IPS-20b (cell line): ENCODE data around the gene SCFD1.
"Not testable (repeated sequence)": the region's sequence is repeated elsewhere in the genome, so short reads cannot be mapped to it uniquely, and the experiment has no call there.

Experiments
- H3K27ac ChIP-seq: one replicate; pipeline ENCODE4 v1.5.1; 2013; ENCODE audit warnings: low read length
- H3K27me3 ChIP-seq: 2 replicates; pipeline ENCODE4 v1.6.1; 2013; ENCODE audit warnings: mild to moderate bottlenecking, low read length, inconsistent platforms; ENCODE audit not compliant: insufficient read depth
- H3K36me3 ChIP-seq: 2 replicates; pipeline ENCODE4 v1.6.1; 2013; ENCODE audit warnings: low read depth, mild to moderate bottlenecking, inconsistent platforms, low read length, moderate library complexity; ENCODE audit not compliant: insufficient read depth
- H3K4me1 ChIP-seq: 2 replicates; pipeline ENCODE4 v1.6.1; 2013; ENCODE audit warnings: mild to moderate bottlenecking, control low read depth, inconsistent platforms, low read length, moderate library complexity; ENCODE audit not compliant: insufficient read depth
- H3K4me3 ChIP-seq: 2 replicates; pipeline ENCODE4 v1.5.1; 2013; ENCODE audit warnings: mild to moderate bottlenecking, low read length, inconsistent platforms
- H3K9ac ChIP-seq: 2 replicates; pipeline ENCODE4 v1.6.1; 2013; ENCODE audit warnings: low read depth, mild to moderate bottlenecking, inconsistent platforms, low read length, moderate library complexity
- H3K9me3 ChIP-seq: 2 replicates; pipeline ENCODE4 v1.6.1; 2013; ENCODE audit warnings: mild to moderate bottlenecking, low read depth, low read length, inconsistent platforms; ENCODE audit not compliant: insufficient read depth

SCFD1 gene

DNA sequence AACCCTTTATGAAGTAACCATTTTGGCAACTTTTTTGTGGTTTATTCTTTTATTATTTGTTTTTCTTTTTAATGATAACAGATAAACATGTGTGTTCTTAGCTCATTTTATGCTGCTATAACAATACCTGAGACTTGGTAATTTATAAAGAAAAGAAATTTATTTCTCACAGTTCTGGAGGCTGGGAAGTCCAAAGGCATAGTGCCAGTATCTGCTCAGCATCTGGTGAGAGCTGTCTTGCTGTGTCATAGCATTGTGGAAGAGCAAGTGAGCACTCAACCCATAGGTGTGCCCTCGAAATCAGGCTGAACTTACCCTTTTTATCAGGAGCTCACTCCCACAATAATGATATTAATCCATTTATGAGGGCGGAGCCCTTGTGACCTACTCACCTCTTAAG lies 8.0 kb upstream of the SCFD1 start:
- no peaks in the 10 kb centered on the region for H3K27me3 ChIP-seq
- no peaks in the 10 kb centered on the region for H3K4me1 ChIP-seq
- H3K36me3 ChIP-seq: peaks cover 82% of the 10 kb centered on the region
- H3K9me3 ChIP-seq: no peaks in the 10 kb centered on the region
- no peak overlapping the region for H3K27ac ChIP-seq
- H3K4me3 ChIP-seq: no peak overlapping the region
- H3K9ac ChIP-seq: no peak overlapping the region

DNA sequence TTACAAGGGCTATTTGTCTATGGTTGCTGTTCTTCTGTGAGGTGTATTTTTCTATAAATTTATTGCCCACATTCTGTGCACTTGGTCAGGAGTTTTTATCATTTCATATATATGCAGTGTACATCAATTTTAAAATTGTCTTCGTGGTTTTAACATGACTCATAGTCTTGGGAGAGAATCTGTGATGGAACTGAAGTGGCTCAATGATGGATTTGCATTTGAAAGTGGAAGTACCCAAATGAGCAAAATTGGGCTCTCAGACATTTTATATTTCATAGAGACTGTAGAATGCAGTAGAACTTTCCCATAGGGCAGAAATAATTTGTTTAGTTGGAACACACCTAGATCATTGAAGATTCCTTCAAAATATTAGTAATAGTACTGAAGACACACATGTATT lies 1.9 kb upstream of the SCFD1 start:
- H3K27me3 ChIP-seq: no peaks in the 10 kb centered on the region
- peaks cover 32% of the 10 kb centered on the region for H3K36me3 ChIP-seq
- H3K4me3 ChIP-seq: no peak overlapping the region
- H3K9me3 ChIP-seq: no peaks in the 10 kb centered on the region
- H3K27ac ChIP-seq: no peak overlapping the region
- H3K4me1 ChIP-seq: no peaks in the 10 kb centered on the region; the same call in 1 of the 2 replicates
- no peak overlapping the region for H3K9ac ChIP-seq

DNA sequence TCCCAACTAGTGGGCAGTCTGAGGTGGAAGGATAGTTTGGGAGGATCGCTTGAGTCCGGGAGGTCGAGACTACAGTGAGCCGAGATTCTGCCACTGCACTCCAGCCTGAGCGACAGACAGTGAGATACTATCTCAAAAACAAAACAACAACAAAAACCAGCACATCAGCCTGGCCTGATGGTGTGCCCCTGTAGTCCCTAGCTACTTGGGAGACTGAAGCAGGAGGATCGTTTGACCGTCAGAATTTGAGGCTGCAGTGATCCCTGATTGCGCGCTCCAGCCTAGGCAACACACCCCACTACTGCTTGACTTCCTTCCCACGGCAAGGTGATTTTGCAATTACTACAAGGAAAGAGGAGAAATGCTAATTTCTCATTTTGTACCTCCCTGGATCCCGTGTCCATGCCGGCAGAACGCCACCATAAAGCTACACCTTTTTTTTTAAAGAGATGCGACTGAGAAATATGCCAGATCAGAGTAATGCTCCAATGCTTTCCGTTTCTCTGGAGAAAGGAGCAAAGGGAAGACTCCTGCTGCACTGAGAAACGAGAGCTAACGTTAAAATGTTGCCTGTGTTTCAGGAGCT lies 672 bp upstream of the SCFD1 start:
- H3K36me3 ChIP-seq: peaks cover 20% of the 10 kb centered on the region
- no peaks in the 10 kb centered on the region for H3K27me3 ChIP-seq
- H3K4me3 ChIP-seq: peak overlapping the region; percentile 94
- H3K27ac ChIP-seq: peak overlapping the region; percentile 66
- H3K9ac ChIP-seq: peak overlapping the region; percentile 95
- no peaks in the 10 kb centered on the region for H3K9me3 ChIP-seq
- no peaks in the 10 kb centered on the region; the same call in 1 of the 2 replicates for H3K4me1 ChIP-seq

DNA sequence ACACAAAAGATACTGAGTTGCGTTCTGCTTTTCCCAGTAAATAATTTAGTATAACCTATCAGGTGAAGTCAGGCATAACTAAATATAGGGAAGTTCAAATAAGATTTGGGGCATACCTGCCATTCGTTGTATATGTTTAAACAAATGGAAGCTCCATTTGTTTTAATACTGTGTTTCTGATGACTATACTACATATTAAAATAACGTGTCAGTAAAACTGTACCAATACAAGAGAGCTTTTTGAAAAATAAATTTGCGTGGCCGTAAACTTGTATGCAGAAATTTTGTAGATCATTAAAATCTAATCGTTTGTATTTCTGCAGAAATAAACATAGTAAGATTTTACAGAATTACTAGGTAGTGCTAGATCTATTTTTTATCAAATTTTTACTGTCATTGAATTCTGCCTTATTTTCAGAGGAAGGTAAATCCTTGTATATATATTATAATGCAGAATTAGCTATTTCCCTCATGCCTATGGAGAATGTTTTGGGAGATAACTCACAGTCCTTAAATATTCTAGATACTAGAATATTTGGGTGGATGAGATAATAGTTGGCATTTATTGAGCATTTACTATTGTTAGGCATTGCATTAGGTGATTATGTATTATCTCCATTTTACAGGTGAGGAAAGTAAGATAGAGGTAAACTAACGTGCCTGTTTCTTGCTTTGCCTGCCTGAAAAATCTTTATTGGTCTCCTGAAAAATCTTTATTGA lies 1.5 kb downstream of the SCFD1 start:
- Histone ChIP-seq H3K4me3 (peak overlapping the region; percentile 94), H3K27me3 (no peaks in the 10 kb centered on the region), H3K36me3 (peaks cover 5% of the 10 kb centered on the region; the same call in 1 of the 2 replicates), H3K27ac (no peak overlapping the region), H3K9me3 (no peaks in the 10 kb centered on the region), H3K4me1 (no peaks in the 10 kb centered on the region; the same call in 1 of the 2 replicates), H3K9ac (peak overlapping the region; percentile 95; the same call in 1 of the 2 replicates)

GRCh38 chr14:30624132-30624423 lies 2.0 kb downstream of the SCFD1 start:
- Histone ChIP-seq H3K27ac (no peak overlapping the region), H3K27me3 (no peaks in the 10 kb centered on the region), H3K36me3 (peaks cover 6% of the 10 kb centered on the region; the same call in 1 of the 2 replicates), H3K4me1 (no peaks in the 10 kb centered on the region; the same call in 1 of the 2 replicates), H3K9me3 (no peaks in the 10 kb centered on the region), H3K4me3 (peak overlapping the region; percentile 94), H3K9ac (no peak overlapping the region)

DNA sequence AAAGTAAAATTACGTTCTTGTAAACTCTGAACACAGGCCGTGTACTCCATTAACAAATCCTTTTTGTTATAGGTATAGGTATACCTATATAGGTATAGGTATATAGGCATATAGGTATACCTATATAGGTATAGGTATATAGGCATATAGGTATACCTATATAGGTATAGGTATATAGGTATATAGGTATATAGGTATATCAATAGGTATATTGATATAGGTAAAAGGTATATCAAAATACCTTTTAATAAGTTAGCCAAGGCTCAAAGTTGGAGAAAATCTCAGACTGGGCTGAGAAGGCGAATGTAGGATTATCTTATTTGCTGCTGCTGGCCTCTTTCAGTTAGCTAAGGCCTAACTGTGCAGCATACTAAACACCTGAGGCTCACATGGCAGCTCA lies 3.4 kb downstream of the SCFD1 start:
- H3K36me3 ChIP-seq: peaks cover 9% of the 10 kb centered on the region
- no peaks in the 10 kb centered on the region; the same call in 1 of the 2 replicates for H3K4me1 ChIP-seq
- no peak overlapping the region for H3K27ac ChIP-seq
- H3K4me3 ChIP-seq: no peak overlapping the region
- no peaks in the 10 kb centered on the region for H3K9me3 ChIP-seq
- H3K27me3 ChIP-seq: no peaks in the 10 kb centered on the region
- H3K9ac ChIP-seq: no peak overlapping the region

GRCh38 chr14:30629432-30629831 lies 7.3 kb downstream of the SCFD1 start:
- peaks cover 28% of the 10 kb centered on the region for H3K36me3 ChIP-seq
- H3K27ac ChIP-seq: not testable (repeated sequence)

DNA sequence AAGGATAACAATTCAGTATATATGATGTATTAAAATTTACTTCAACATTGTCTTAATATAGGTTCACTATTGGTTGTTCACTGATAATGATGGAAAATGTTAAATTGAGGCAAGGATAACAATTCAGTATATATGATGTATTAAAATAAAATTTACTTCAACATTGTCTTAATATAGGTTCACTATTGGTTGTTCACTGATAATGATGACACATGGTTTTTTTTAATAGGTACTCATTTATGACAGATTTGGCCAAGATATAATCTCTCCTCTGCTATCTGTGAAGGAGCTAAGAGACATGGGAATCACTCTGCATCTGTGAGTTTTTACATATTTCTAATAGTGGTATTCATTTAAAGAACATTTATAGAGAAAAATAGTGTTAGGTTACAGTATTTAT lies 8.1 kb downstream of the SCFD1 start:
- no peak overlapping the region for H3K27ac ChIP-seq
- no peak overlapping the region for H3K4me3 ChIP-seq
- no peaks in the 10 kb centered on the region for H3K9me3 ChIP-seq
- H3K27me3 ChIP-seq: no peaks in the 10 kb centered on the region
- H3K36me3 ChIP-seq: peaks cover 36% of the 10 kb centered on the region
- H3K9ac ChIP-seq: no peak overlapping the region
- no peaks in the 10 kb centered on the region for H3K4me1 ChIP-seq

More at GRCh38 chr14:30629432-30629831, 7.3 kb downstream of the SCFD1 start:
- not testable (repeated sequence) for H3K27me3 ChIP-seq, H3K9ac ChIP-seq, H3K4me1 ChIP-seq, H3K9me3 ChIP-seq, H3K4me3 ChIP-seq

DNA sequence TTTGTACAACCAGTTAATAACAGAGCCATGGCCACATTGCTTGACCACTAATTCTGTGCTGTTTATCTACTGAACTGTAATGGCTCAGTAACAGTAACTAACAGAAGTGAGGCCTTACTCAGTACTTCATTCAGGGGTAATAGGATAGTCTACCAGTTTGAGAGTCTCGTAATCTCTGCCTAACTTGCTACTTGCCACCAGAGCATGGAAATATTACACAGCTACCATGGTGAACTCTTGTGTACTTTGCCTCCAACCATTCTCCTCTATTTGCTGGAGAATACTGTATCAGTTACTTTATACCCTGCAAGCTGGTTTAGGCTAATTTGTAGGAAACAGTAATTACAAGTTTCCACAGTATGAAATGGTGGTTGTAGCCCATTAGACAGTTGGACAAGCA lies 10.6 kb downstream of the SCFD1 start:
- no peak overlapping the region for H3K4me3 ChIP-seq
- H3K36me3 ChIP-seq: peaks cover 60% of the 10 kb centered on the region
- H3K27me3 ChIP-seq: no peaks in the 10 kb centered on the region
- H3K4me1 ChIP-seq: no peaks in the 10 kb centered on the region
- no peak overlapping the region for H3K9ac ChIP-seq
- no peak overlapping the region for H3K27ac ChIP-seq
- no peaks in the 10 kb centered on the region for H3K9me3 ChIP-seq

- Histone ChIP-seq H3K27me3 (no peaks in the 10 kb centered on the region), H3K9me3 (peaks cover 2% of the 10 kb centered on the region; the same call in 1 of the 2 replicates), H3K4me3 (no peak overlapping the region), H3K9ac (no peak overlapping the region), H3K27ac (no peak overlapping the region), H3K36me3 (peaks cover 91% of the 10 kb centered on the region), H3K4me1 (no peaks in the 10 kb centered on the region)
Measured at GRCh38 chr14:30638926-30639325, 16.8 kb downstream of the SCFD1 start.

DNA sequence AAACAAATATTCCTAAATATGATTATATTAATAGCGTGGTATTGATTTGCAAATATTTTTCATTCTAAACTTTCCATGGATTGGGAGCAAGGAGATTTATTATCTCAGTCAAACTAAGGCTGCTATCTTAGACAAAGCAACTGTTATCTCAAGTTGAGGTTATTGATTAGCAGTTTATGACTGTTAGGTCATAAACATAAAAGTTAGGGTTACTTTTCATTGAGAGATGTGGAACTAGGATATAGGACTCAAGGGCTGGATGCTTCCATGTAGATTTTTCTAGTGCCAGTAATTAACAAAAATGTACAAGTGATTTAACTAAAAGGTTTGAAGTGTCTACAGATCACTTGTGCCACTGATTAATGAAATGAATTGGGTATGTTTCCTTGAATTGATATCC lies 19.1 kb downstream of the SCFD1 start:
- peaks cover 21% of the 10 kb centered on the region for H3K9me3 ChIP-seq
- H3K27ac ChIP-seq: no peak overlapping the region
- no peaks in the 10 kb centered on the region for H3K4me1 ChIP-seq
- no peak overlapping the region for H3K4me3 ChIP-seq
- no peaks in the 10 kb centered on the region for H3K27me3 ChIP-seq
- peaks cover 92% of the 10 kb centered on the region for H3K36me3 ChIP-seq
- no peak overlapping the region for H3K9ac ChIP-seq

DNA sequence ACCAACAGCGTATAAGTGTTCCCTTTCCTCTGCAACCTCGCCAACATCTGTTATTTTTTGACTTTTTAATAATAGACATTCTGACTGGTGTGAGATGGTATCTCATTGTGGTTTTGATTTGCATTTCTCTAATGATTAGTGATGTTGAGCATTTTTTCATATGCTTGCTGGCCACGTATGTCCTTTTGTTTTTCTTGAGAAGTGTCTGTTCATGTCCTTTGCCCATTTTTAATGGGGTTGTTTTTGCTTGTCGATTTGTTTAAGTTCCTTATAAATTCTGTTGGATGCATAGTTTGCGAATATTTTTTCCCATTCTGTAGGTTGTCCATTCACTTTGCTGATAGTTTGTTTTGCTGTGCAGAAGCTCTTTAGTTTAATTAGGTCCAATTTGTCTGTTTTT lies 22.3 kb downstream of the SCFD1 start:
- Histone ChIP-seq H3K9me3 (peaks cover 21% of the 10 kb centered on the region), H3K36me3 (peaks cover 76% of the 10 kb centered on the region)
- H3K9ac ChIP-seq: not testable (repeated sequence)

More for the DNA sequence above, 22.3 kb downstream of the SCFD1 start:
- not testable (repeated sequence) for H3K27me3 ChIP-seq, H3K27ac ChIP-seq, H3K4me3 ChIP-seq, H3K4me1 ChIP-seq
